H1 (cell line): Measurements from ENCODE around the gene MINPP1. TPM values are rescaled to one million over a fixed set of nuclear protein-coding genes. Genes with fewer than 3 reads are reported as not detected.

Experiments
- CTCF ChIA-PET: fragments of 300-600 bp; sonication (Branson Sonifier 250); formaldehyde crosslinking; loops from one replicate; lab custom pipeline; 2021; ENCODE audit not compliant: partially characterized antibody; lab: Charles Lee
- POLR2A ChIA-PET: fragments of 300-600 bp; sonication (Branson Sonifier 250); formaldehyde crosslinking; loops from one replicate; lab custom pipeline; 2021; ENCODE audit warnings: inconsistent platforms; ENCODE audit not compliant: partially characterized antibody; lab: Charles Lee
- DNase-seq, 2 experiments: peaks; one replicate each; pipeline versions ENCODE4 v3.0.0 to v3.0.0-alpha.2; 2010 to 2022; ENCODE audit warnings: low spot score in 2 of 2, low read depth in 1 of 2, mixed read lengths in 1 of 2
- FAIRE-seq: peaks from 2 replicates; lab custom pipeline; 2011; peaks lifted over from hg19 to GRCh38; lab: Jason Lieb, UNC
- H2AFZ ChIP-seq: 2 replicates; pipeline ENCODE4 v1.8.1; 2012; ENCODE audit warnings: low read length, inconsistent platforms
- H2AK5ac ChIP-seq: 2 replicates; pipeline ENCODE4 v1.6.1; 2013; ENCODE audit warnings: low read depth, low read length
- H2BK120ac ChIP-seq: replicated peaks from 2 replicates; pipeline ENCODE3; 2013; ENCODE audit warnings: low read depth, low read length, inconsistent platforms
- H2BK12ac ChIP-seq: 2 replicates; pipeline ENCODE4 v1.6.1; 2013; ENCODE audit warnings: low read depth, low read length
- H2BK15ac ChIP-seq: 2 replicates; pipeline ENCODE4 v1.6.1; 2013; ENCODE audit warnings: low read length
- H2BK20ac ChIP-seq: 2 replicates; pipeline ENCODE4 v1.6.1; 2013; ENCODE audit warnings: low read length
- H2BK5ac ChIP-seq: 2 replicates; pipeline ENCODE4 v1.6.1; 2013; ENCODE audit warnings: low read depth, low read length
- H3K14ac ChIP-seq: 2 replicates; pipeline ENCODE4 v1.6.1; 2013; ENCODE audit warnings: inconsistent platforms; ENCODE audit not compliant: insufficient read length
- H3K18ac ChIP-seq: 2 replicates; pipeline ENCODE4 v1.6.1; 2013; ENCODE audit warnings: low read length; ENCODE audit errors: extremely low read depth
- H3K23ac ChIP-seq: 2 replicates; pipeline ENCODE4 v1.6.1; 2013; ENCODE audit warnings: inconsistent platforms; ENCODE audit not compliant: insufficient read length
- H3K23me2 ChIP-seq: 2 replicates; pipeline ENCODE4 v1.6.1; 2013; ENCODE audit warnings: low read depth, low read length
- H3K27ac ChIP-seq: 2 replicates; pipeline ENCODE4 v1.6.1; 2011; ENCODE audit warnings: low read depth, low read length, inconsistent platforms
- H3K27me3 ChIP-seq, 4 experiments: replicated peaks in 1 of 4; 1 replicate in 1 of 4; 2 replicates in 3 of 4; pipeline versions ENCODE4 v1.6.1 to v1.8.1; 2011 to 2013; ENCODE audit warnings: low read length in 3 of 4, mild to moderate bottlenecking in 3 of 4, inconsistent platforms in 2 of 4, mixed read lengths in 2 of 4, moderate library complexity in 1 of 4; ENCODE audit not compliant: control insufficient read depth in 3 of 4, insufficient read depth in 3 of 4; ENCODE audit errors: extremely low read depth in 1 of 4
- H3K36me3 ChIP-seq, 4 experiments: 2 replicates each; pipeline versions ENCODE4 v1.6.1 to v1.8.1; 2011 to 2013; ENCODE audit warnings: mild to moderate bottlenecking in 4 of 4, low read length in 3 of 4, moderate library complexity in 2 of 4, control low read depth in 1 of 4, inconsistent platforms in 1 of 4; ENCODE audit not compliant: insufficient read depth in 4 of 4, control insufficient read depth in 2 of 4
- H3K4ac ChIP-seq: replicated peaks from 2 replicates; pipeline ENCODE3; 2013; ENCODE audit warnings: low read length, low read depth, mixed read lengths, inconsistent platforms; ENCODE audit not compliant: insufficient read length
- H3K4me1 ChIP-seq, 4 experiments: replicated peaks in 1 of 4; 1 replicate in 1 of 4; 2 replicates in 3 of 4; pipeline versions ENCODE4 v1.6.1 to v1.8.1; 2011 to 2013; ENCODE audit warnings: low read length in 3 of 4, inconsistent platforms in 2 of 4, mixed read lengths in 1 of 4; ENCODE audit not compliant: insufficient read depth in 4 of 4, control insufficient read depth in 3 of 4
- H3K4me2 ChIP-seq, 2 experiments: 2 replicates each; pipeline versions ENCODE4 v1.6.1 to v1.8.1; 2011 to 2013; ENCODE audit warnings: low read depth in 2 of 2, low read length in 2 of 2, control low read depth in 1 of 2, inconsistent platforms in 1 of 2, mild to moderate bottlenecking in 1 of 2; ENCODE audit not compliant: insufficient read depth in 1 of 2
- H3K4me3 ChIP-seq, 4 experiments: fragments of 200-600, 300-600 bp in 1 of 4; sonication (generic), shearing (Covaris generic), sonication (Bioruptor Twin) in 1 of 4; 2 replicates each; pipeline versions ENCODE4 v1.5.1 to v1.8.1; 2011 to 2016; ENCODE audit warnings: low read length in 4 of 4, low read depth in 3 of 4, control low read depth in 2 of 4, inconsistent platforms in 2 of 4, mild to moderate bottlenecking in 2 of 4, mixed read lengths in 1 of 4, moderate library complexity in 1 of 4; ENCODE audit not compliant: insufficient read depth in 2 of 4; ENCODE audit errors: extremely low read depth in 1 of 4
- H3K56ac ChIP-seq: replicated peaks from 2 replicates; pipeline ENCODE3; 2013; ENCODE audit warnings: low read depth, mild to moderate bottlenecking, mixed read lengths, low read length, inconsistent platforms; ENCODE audit not compliant: insufficient read length
- H3K79me1 ChIP-seq: 2 replicates; pipeline ENCODE4 v1.6.1; 2013; ENCODE audit warnings: low read depth, low read length, control low read depth
- H3K79me2 ChIP-seq, 2 experiments: 2 replicates each; pipeline versions ENCODE4 v1.6.1 to v1.8.1; 2012 to 2013; ENCODE audit warnings: low read length in 2 of 2, mild to moderate bottlenecking in 2 of 2, inconsistent platforms in 1 of 2; ENCODE audit not compliant: insufficient read depth in 2 of 2, control insufficient read depth in 1 of 2
- H3K9ac ChIP-seq, 4 experiments: replicated peaks in 1 of 4; 1 replicate in 1 of 4; 2 replicates in 3 of 4; pipeline versions ENCODE4 v1.6.1 to v1.8.1; 2011 to 2013; ENCODE audit warnings: low read depth in 3 of 4, low read length in 3 of 4, control low read depth in 2 of 4, mild to moderate bottlenecking in 2 of 4, moderate library complexity in 2 of 4, inconsistent platforms in 1 of 4; ENCODE audit errors: extremely low read depth in 1 of 4
- H3K9me3 ChIP-seq, 2 experiments: 2 replicates each; pipeline versions ENCODE4 v1.6.1 to v1.8.1; 2012 to 2013; ENCODE audit warnings: mild to moderate bottlenecking in 2 of 2, moderate library complexity in 2 of 2, control low read depth in 1 of 2, inconsistent platforms in 1 of 2, low read depth in 1 of 2, low read length in 1 of 2, mixed read lengths in 1 of 2; ENCODE audit not compliant: insufficient read depth in 2 of 2
- H4K20me1 ChIP-seq, 2 experiments: replicated peaks in 1 of 2; 2 replicates each; pipeline versions ENCODE3 to v1.8.1; 2011 to 2013; ENCODE audit warnings: inconsistent platforms in 2 of 2, low read length in 2 of 2, mild to moderate bottlenecking in 1 of 2; ENCODE audit not compliant: insufficient read depth in 2 of 2, control insufficient read depth in 1 of 2
- H4K5ac ChIP-seq: 2 replicates; pipeline ENCODE4 v1.6.1; 2013; ENCODE audit warnings: low read length, low read depth, mixed read lengths, inconsistent platforms; ENCODE audit not compliant: insufficient read length
- H4K8ac ChIP-seq: 2 replicates; pipeline ENCODE4 v1.8.0; 2013; ENCODE audit warnings: mild to moderate bottlenecking, moderate library complexity, low read length, inconsistent platforms; ENCODE audit not compliant: insufficient read depth; ENCODE audit errors: extremely low read depth
- H4K91ac ChIP-seq: replicated peaks from 2 replicates; pipeline ENCODE3; 2013; ENCODE audit warnings: low read length, mixed read lengths, inconsistent platforms; ENCODE audit not compliant: insufficient read length
- CBX8 ChIP-seq: fragments of 300-800, 300-1000 bp; sonication (generic); IDR thresholded peaks from 2 replicates; pipeline ENCODE4 v1.7.1; 2016; ENCODE audit warnings: low read depth, low read length, borderline replicate concordance
- WGBS, 2 experiments: shearing (Covaris generic) in 1 of 2; methylation state at CpG; one replicate each; pipeline versions ENCODE4 v1.1.6 to v1.1.7; 2013 to 2015; ENCODE audit warnings: low lambda C conversion rate in 2 of 2, mixed read lengths in 2 of 2, inconsistent platforms in 1 of 2, low coverage in 1 of 2, missing lambda C conversion rate in 1 of 2; ENCODE audit not compliant: insufficient replicate concordance in 2 of 2, insufficient coverage in 1 of 2, insufficient read length in 1 of 2; ENCODE audit errors: extremely low coverage in 1 of 2, missing lambda C conversion rate in 1 of 2; 5-methylcytosine and 5-hydroxymethylcytosine counted together
- polyA plus RNA-seq, 7 experiments: library from polyadenylated mRNA; depleted of rRNA in 3 of 7; stranded (reverse) in 5 of 7; unstranded in 2 of 7; fragments of >200 nt in 5 of 7; fragments of 200-250 nt in 2 of 7; gene quantifications; 1 replicate in 5 of 7; 2 replicates in 1 of 7; 4 replicates in 1 of 7; pipeline versions ENCODE4 v1.2.1 to v1.2.3, GENCODE V29; 2011 to 2013; ENCODE audit warnings: missing spikeins in 2 of 7, mixed read lengths in 2 of 7
- total RNA-seq: library from RNA; stranded (reverse); fragmentation: NEBNext Ultra II Directional; extraction: Animal tissue kit (Norgen Biotek cat#: 25700); gene quantifications from 2 replicates; pipeline ENCODE4 v1.2.1, GENCODE V29; 2021

The MINPP1 gene
- total and polyA plus RNA-seq, 2 of the 8 experiments (the other 6 are each of a cell fraction or from before 2014, with no cell fraction given), result 13.6 to 27.2 TPM

DNA sequence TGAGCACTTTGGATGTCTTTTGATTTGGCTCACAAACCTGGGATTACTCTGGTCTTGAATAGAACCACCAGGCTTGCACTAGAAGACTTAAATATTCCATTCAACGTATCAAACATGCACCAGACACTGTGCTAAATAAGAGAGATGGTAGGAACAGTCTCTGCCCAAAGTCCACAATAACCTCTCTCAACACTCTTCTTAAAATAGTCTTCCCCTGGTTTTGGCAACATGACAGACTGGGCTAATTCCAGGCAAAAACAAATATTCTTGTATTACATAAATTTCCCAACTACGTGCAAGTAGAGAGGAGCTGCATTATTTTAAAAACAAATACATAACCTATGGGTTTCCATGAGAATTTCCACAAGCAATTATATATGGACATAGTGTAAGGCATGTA is 90.2 kb downstream of the MINPP1 start:
- Histone ChIP-seq H2BK20ac (no peak overlapping the region), H2BK5ac (no peak overlapping the region), H3K79me2 (no peaks in the 10 kb centered on the region), H3K9me3 (no peaks in the 10 kb centered on the region), H2BK120ac (no peak overlapping the region), H3K4ac (no peak overlapping the region), H4K20me1 (no peaks in the 10 kb centered on the region), H3K27ac (no peak overlapping the region), H2AFZ (no peak overlapping the region), H3K79me1 (no peaks in the 10 kb centered on the region), H2AK5ac (no peak overlapping the region), H3K18ac (no peak overlapping the region), H4K91ac (no peak overlapping the region), H3K36me3 (no peaks in the 10 kb centered on the region), H4K8ac (no peak overlapping the region), H3K23me2 (no peaks in the 10 kb centered on the region), H3K27me3 (no peaks in the 10 kb centered on the region), H3K4me2 (no peak overlapping the region), H2BK12ac (no peak overlapping the region), H3K4me3 (no peak overlapping the region), H3K9ac (no peak overlapping the region), H3K14ac (no peak overlapping the region), H4K5ac (no peak overlapping the region), H2BK15ac (no peak overlapping the region), H3K56ac (no peak overlapping the region), H3K23ac (no peak overlapping the region), H3K4me1 (no peaks in the 10 kb centered on the region)
- DNase-seq, result no peak
- TF ChIP-seq CBX8, result no peak
- no peak for FAIRE-seq
- 85% methylated on average over 2 of the region's 2 CpGs; no CpG with 5 or more reads in 1 of the 2 experiments for WGBS, 2 experiments
- POLR2A ChIA-PET, result interaction anchor here (0.9 kb wide), 1 partner anchor 29 kb away, joined by 3 read pairs; no protein-coding TSS in a partner anchor
- CTCF ChIA-PET, result interaction anchor here (0.9 to 1.8 kb wide), 4 partner anchors 11 to 65 kb away, joined by 3 to 4 read pairs (median 3); no protein-coding TSS in a partner anchor
